HG03469 (cell line): ENCODE results near the gene RAPGEF4.

Experiments used
- ATAC-seq: cut with Tn5 transposase; IDR thresholded peaks from one replicate; pipeline ENCODE4 v1.9.1; 2021; ENCODE audit warnings: mild to moderate bottlenecking, moderate library complexity, moderate number of reproducible peaks; ENCODE audit not compliant: unreplicated experiment

The RAPGEF4 gene

GRCh38 chr2:172894689-172895387 is 159.2 kb downstream of the RAPGEF4 start:
- no peak for ATAC-seq

GRCh38 chr2:172896661-172897081 is 161.0 kb downstream of the RAPGEF4 start:
- no peak for ATAC-seq

- ATAC-seq = no peak
Observed at GRCh38 chr2:172900871-172901270, 165.2 kb downstream of the RAPGEF4 start.

GRCh38 chr2:172901913-172902312 is 166.3 kb downstream of the RAPGEF4 start:
- ATAC-seq = no peak

GRCh38 chr2:172904236-172904635 is 168.6 kb downstream of the RAPGEF4 start:
- ATAC-seq = no peak

- no peak for ATAC-seq
Observed at GRCh38 chr2:172905937-172906811, 170.5 kb downstream of the RAPGEF4 start.

- no peak for ATAC-seq
Observed at GRCh38 chr2:172908275-172908674, 172.6 kb downstream of the RAPGEF4 start.

GRCh38 chr2:172909454-172909853 is 173.8 kb downstream of the RAPGEF4 start:
- no peak for ATAC-seq

GRCh38 chr2:172912266-172912665 is 176.6 kb downstream of the RAPGEF4 start:
- no peak for ATAC-seq

GRCh38 chr2:172914341-172915008 is 178.8 kb downstream of the RAPGEF4 start:
- no peak for ATAC-seq

GRCh38 chr2:172917716-172918115 is 182.1 kb downstream of the RAPGEF4 start:
- no peak for ATAC-seq

GRCh38 chr2:172919732-172920131 is 184.1 kb downstream of the RAPGEF4 start:
- ATAC-seq = peak; percentile 62

GRCh38 chr2:172921532-172922236 is 186.0 kb downstream of the RAPGEF4 start:
- no peak for ATAC-seq

GRCh38 chr2:172922306-172922705 is 186.7 kb downstream of the RAPGEF4 start:
- no peak for ATAC-seq

- no peak for ATAC-seq
Observed at GRCh38 chr2:172922815-172923214, 187.2 kb downstream of the RAPGEF4 start.

- ATAC-seq = no peak
Observed at GRCh38 chr2:172924097-172924660, 188.5 kb downstream of the RAPGEF4 start.

GRCh38 chr2:172925600-172925999 is 190.0 kb downstream of the RAPGEF4 start:
- ATAC-seq = no peak

GRCh38 chr2:172926785-172927640 is 191.4 kb downstream of the RAPGEF4 start:
- no peak for ATAC-seq

- no peak for ATAC-seq
Observed at GRCh38 chr2:172927641-172928357, 192.2 kb downstream of the RAPGEF4 start.
